Choroid plexus epithelial cell (primary cell): Measurements from ENCODE around the gene ATP7B.
"Not testable (repeated sequence)": the region's sequence is repeated elsewhere in the genome, so short reads cannot be mapped to it uniquely, and the experiment has no call there.

Source experiments
- DNase-seq: peaks from one replicate; pipeline ENCODE4 v3.0.0-alpha.2; 2010; ENCODE audit warnings: low read depth
- H3K4me3 ChIP-seq: 2 replicates; pipeline ENCODE4 v1.5.1; 2011; ENCODE audit warnings: low read depth, mild to moderate bottlenecking, control low read depth, low read length, moderate library complexity
- CTCF ChIP-seq: conservative IDR thresholded peaks from 2 replicates; pipeline ENCODE4 v1.5.1; 2011; ENCODE audit warnings: low read depth, mild to moderate bottlenecking, control low read depth, inconsistent platforms, low read length, moderate library complexity

The ATP7B gene

GRCh38 chr13:52034616-52035226 is 23.5 kb upstream of the ATP7B start:
- TF ChIP-seq CTCF, result no peak
- H3K4me3 ChIP-seq, result no peak overlapping the region
- DNase-seq, result peak; percentile 15

- DNase-seq, result no peak
- H3K4me3 ChIP-seq, result no peak overlapping the region
- no peak for TF ChIP-seq CTCF
Measured at GRCh38 chr13:52033039-52033438, 21.8 kb upstream of the ATP7B start.

GRCh38 chr13:52030401-52030800 is 19.2 kb upstream of the ATP7B start:
- DNase-seq, result not testable (repeated sequence)

GRCh38 chr13:52029569-52029968 is 18.3 kb upstream of the ATP7B start:
- no peak for TF ChIP-seq CTCF
- no peak for DNase-seq
- no peak overlapping the region for H3K4me3 ChIP-seq

More at GRCh38 chr13:52030401-52030800, 19.2 kb upstream of the ATP7B start:
- H3K4me3 ChIP-seq, result not testable (repeated sequence)

- TF ChIP-seq CTCF, result no peak
- no peak for DNase-seq
- no peak overlapping the region for H3K4me3 ChIP-seq
Measured at GRCh38 chr13:52027832-52028231, 16.6 kb upstream of the ATP7B start.

GRCh38 chr13:52026246-52026626 is 15.0 kb upstream of the ATP7B start:
- H3K4me3 ChIP-seq, result no peak overlapping the region
- no peak for DNase-seq
- TF ChIP-seq CTCF, result no peak

GRCh38 chr13:52025475-52026245 is 14.4 kb upstream of the ATP7B start:
- H3K4me3 ChIP-seq, result no peak overlapping the region
- DNase-seq, result peak; percentile 4
- TF ChIP-seq CTCF, result no peak
